B cell (primary cell): Measurements from ENCODE around the gene PALD1. TPM values are rescaled to one million over a fixed set of nuclear protein-coding genes. Genes with fewer than 3 reads are reported as not detected.

ENCODE experiments used
- ATAC-seq: fragments of 200-7000 bp; cut with Tn5 transposase; one replicate; pipeline ENCODE4 v1.10.0; 2021; ENCODE audit warnings: low read depth, mild to moderate bottlenecking, moderate number of reproducible peaks, moderate library complexity
- CTCF ChIA-PET: fragments of 350-600 bp; sonication (Branson Sonifier 250); formaldehyde crosslinking; loops from one replicate; lab custom pipeline; 2021; ENCODE audit warnings: antibody characterized with exemption, inconsistent platforms; lab: Charles Lee
- POLR2A ChIA-PET: fragments of 350-600 bp; sonication (Branson Sonifier 250); formaldehyde crosslinking; loops from one replicate; lab custom pipeline; 2021; ENCODE audit warnings: antibody characterized with exemption; lab: Charles Lee
- DNase-seq: peaks from one replicate; pipeline ENCODE4 v3.0.0; 2013
- H2AFZ ChIP-seq: 2 replicates; pipeline ENCODE4 v1.6.1; 2012; ENCODE audit warnings: mild to moderate bottlenecking, low read depth, low read length; ENCODE audit not compliant: insufficient read depth, poor library complexity, severe bottlenecking
- H3K27ac ChIP-seq, 2 donors: 1 replicate in 1 of 2; 2 replicates in 1 of 2; pipeline ENCODE4 v1.5.1; 2012 to 2013; ENCODE audit warnings: low read length in 2 of 2, mild to moderate bottlenecking in 2 of 2, moderate library complexity in 1 of 2
- H3K27me3 ChIP-seq, 4 experiments: fragments of 200-600 bp in 1 of 4; sonication (generic) in 1 of 4; replicated peaks in 1 of 4; 1 replicate in 2 of 4; 2 replicates in 2 of 4; pipeline versions ENCODE4 v1.6.1 to v1.7.0; 2013 to 2016; ENCODE audit warnings: low read length in 3 of 4, mild to moderate bottlenecking in 2 of 4, mixed read lengths in 1 of 4, moderate library complexity in 1 of 4; ENCODE audit not compliant: insufficient read depth in 4 of 4, control insufficient read depth in 3 of 4; ENCODE audit errors: control extremely low read depth in 1 of 4
- H3K36me3 ChIP-seq, 2 experiments: replicated peaks in 1 of 2; 1 replicate in 1 of 2; 2 replicates in 1 of 2; pipeline versions ENCODE4 v1.6.1 to v1.7.1; 2013; ENCODE audit warnings: low read length in 1 of 2; ENCODE audit not compliant: insufficient read depth in 2 of 2, control insufficient read depth in 1 of 2; ENCODE audit errors: control extremely low read depth in 1 of 2, extremely low read depth in 1 of 2
- H3K4me1 ChIP-seq, 2 donors: fragments of 200-600 bp in 1 of 2; sonication (generic) in 1 of 2; 1 replicate in 1 of 2; 2 replicates in 1 of 2; pipeline versions ENCODE4 v1.5.1 to v1.6.1; 2013 to 2017; ENCODE audit warnings: low read length in 2 of 2; ENCODE audit not compliant: control insufficient read depth in 2 of 2, insufficient read depth in 2 of 2
- H3K4me2 ChIP-seq: replicated peaks from 2 replicates; pipeline ENCODE3; 2012; ENCODE audit warnings: mild to moderate bottlenecking, low read depth, low read length; ENCODE audit not compliant: poor library complexity, severe bottlenecking
- H3K4me3 ChIP-seq, 5 experiments: fragments of 200-600 bp in 1 of 5; sonication (generic) in 1 of 5; 1 replicate in 3 of 5; 2 replicates in 2 of 5; pipeline versions ENCODE4 v1.5.1 to v1.7.0; 2011 to 2016; ENCODE audit warnings: low read length in 4 of 5, mild to moderate bottlenecking in 4 of 5, low read depth in 2 of 5, control low read depth in 1 of 5, moderate library complexity in 1 of 5; ENCODE audit not compliant: insufficient read depth in 1 of 5; ENCODE audit errors: control extremely low read depth in 1 of 5, extremely low read depth in 1 of 5
- H3K79me2 ChIP-seq: fragments of 200-600 bp; sonication (generic); one replicate; pipeline ENCODE4 v1.6.0; 2016; ENCODE audit warnings: low read length; ENCODE audit not compliant: control insufficient read depth, insufficient read depth
- H3K9ac ChIP-seq: fragments of 200-600 bp; sonication (generic); 2 replicates; pipeline ENCODE4 v1.6.1; 2017; ENCODE audit warnings: mild to moderate bottlenecking, low read length, moderate library complexity
- H3K9me3 ChIP-seq, 3 donors: one replicate each; pipeline versions ENCODE4 v1.6.1 to v1.7.1; 2013; ENCODE audit warnings: low read length in 2 of 3; ENCODE audit not compliant: control insufficient read depth in 2 of 3, insufficient read depth in 1 of 3; ENCODE audit errors: control extremely low read depth in 1 of 3
- H4K20me1 ChIP-seq: 2 replicates; pipeline ENCODE4 v1.6.0; 2012; ENCODE audit warnings: mild to moderate bottlenecking, low read length; ENCODE audit not compliant: insufficient read depth, control insufficient read depth, poor library complexity, severe bottlenecking
- H3K27ac Mint-ChIP-seq: one replicate; pipeline ENCODE4 v1.8.0; 2021; ENCODE audit warnings: mixed read lengths
- H3K27me3 Mint-ChIP-seq: one replicate; pipeline ENCODE4 v1.8.0; 2021; ENCODE audit warnings: mixed read lengths
- H3K4me1 Mint-ChIP-seq: one replicate; pipeline ENCODE4 v1.8.0; 2021; ENCODE audit warnings: mixed read lengths
- H3K4me3 Mint-ChIP-seq: one replicate; pipeline ENCODE4 v1.8.0; 2021; ENCODE audit warnings: mixed read lengths
- H3K9me3 Mint-ChIP-seq: one replicate; pipeline ENCODE4 v1.8.0; 2022; ENCODE audit warnings: mixed read lengths; ENCODE audit not compliant: insufficient read depth
- CTCF ChIP-seq: fragments of 200-600 bp; IDR thresholded peaks from one replicate; pipeline ENCODE4 v1.8.0; 2022; ENCODE audit warnings: antibody characterized with exemption, mild to moderate bottlenecking
- EZH2 ChIP-seq: IDR thresholded peaks from 2 replicates; pipeline ENCODE4 v1.6.1; 2012; ENCODE audit warnings: borderline replicate concordance, low read depth, mild to moderate bottlenecking, moderate library complexity, low read length; ENCODE audit not compliant: insufficient read depth, poor library complexity, severe bottlenecking
- WGBS: methylation state at CpG from one replicate; pipeline ENCODE4 v1.1.5; 2013; ENCODE audit warnings: missing lambda C conversion rate; ENCODE audit not compliant: insufficient coverage; 5-methylcytosine and 5-hydroxymethylcytosine counted together
- intact Hi-C: fragments of 100-400 bp; cut with micrococcal nuclease; formaldehyde crosslinking; loops from one replicate; pipeline ENCODE4 v1.10.0; 2022
- polyA plus RNA-seq: library from polyadenylated mRNA; depleted of rRNA; stranded (reverse); fragments of >200 nt; gene quantifications from 2 replicates; pipeline ENCODE4 v1.2.3, GENCODE V29; 2012
- total RNA-seq, 2 donors: library from RNA; stranded (reverse); fragments of 120-200 nt in 1 of 2; gene quantifications; 1 replicate in 1 of 2; 2 replicates in 1 of 2; pipeline versions ENCODE4 v1.2.3 to v1.2.4, GENCODE V29; 2013 to 2022

The PALD1 gene
- total and polyA plus RNA-seq, 2 donors (not counting 1 experiment from before 2014, with no cell fraction given): 2.2 to 2.8 TPM

GRCh38 chr10:70459774-70460490 is 18.6 kb upstream of the PALD1 start:
- POLR2A ChIA-PET: no interaction called here
- H3K9me3 ChIP-seq: peaks cover 0 to 4% (median 0%) of the 10 kb centered on the region in 3 donors
- 83% methylated on average over 25 of the region's 29 CpGs for WGBS
- H2AFZ ChIP-seq: no peak overlapping the region
- peak overlapping the region; percentile 26 for H3K4me3 Mint-ChIP-seq
- H4K20me1 ChIP-seq: no peaks in the 10 kb centered on the region
- H3K27me3 ChIP-seq: peaks cover 0 to 24% (median 12%) of the 10 kb centered on the region in 4 experiments
- CTCF ChIA-PET: interaction anchor here (1.0 to 6.3 kb wide), 10 partner anchors 55 to 412 kb away, joined by 3 to 162 read pairs (median 4); partner anchors contain the start of gene SAR1A
- no peaks in the 10 kb centered on the region for H3K9me3 Mint-ChIP-seq
- H3K27ac ChIP-seq: no peak overlapping the region
- TF ChIP-seq EZH2 (no peak), CTCF (no peak)
- ATAC-seq: no peak
- H3K4me3 ChIP-seq: no peak overlapping the region
- no peak overlapping the region for H3K4me2 ChIP-seq
- H3K79me2 ChIP-seq: no peaks in the 10 kb centered on the region
- intact Hi-C loops: loop anchor here (2.0 to 5.0 kb wide), 2 partner anchors 52 to 421 kb away; no protein-coding TSS in a partner anchor
- peaks cover 12 to 15% of the 10 kb centered on the region in 2 donors for H3K4me1 ChIP-seq
- no peak for DNase-seq
- no peak overlapping the region for H3K9ac ChIP-seq
- H3K36me3 ChIP-seq: no peaks in the 10 kb centered on the region
- H3K27me3 Mint-ChIP-seq: peaks cover 37% of the 10 kb centered on the region
- peaks cover 17% of the 10 kb centered on the region for H3K4me1 Mint-ChIP-seq
- H3K27ac Mint-ChIP-seq: no peak overlapping the region
